SJCRH30 (cell line): ENCODE data around the gene ETS2. TPM values are rescaled to one million over a fixed set of nuclear protein-coding genes. Genes with fewer than 3 reads are reported as not detected.

Source experiments
- DNase-seq, 2 experiments: peaks; one replicate each; pipeline ENCODE4 v3.0.0-alpha.2; 2015 to 2020
- H3K27ac ChIP-seq: fragments of 250-450 bp; sonication (Bioruptor Pico); 2 replicates; pipeline ENCODE4 v1.5.1; 2020; ENCODE audit warnings: mild to moderate bottlenecking, moderate library complexity
- H3K27me3 ChIP-seq: fragments of 250-450 bp; sonication (Bioruptor Pico); 2 replicates; pipeline ENCODE4 v1.5.1; 2020; ENCODE audit warnings: mild to moderate bottlenecking, moderate library complexity
- H3K36me3 ChIP-seq: fragments of 250-450 bp; sonication (Bioruptor Pico); 2 replicates; pipeline ENCODE4 v1.5.1; 2020; ENCODE audit warnings: mild to moderate bottlenecking, moderate library complexity
- H3K4me1 ChIP-seq: fragments of 250-450 bp; sonication (Bioruptor Pico); 2 replicates; pipeline ENCODE4 v1.5.1; 2020; ENCODE audit warnings: mild to moderate bottlenecking, moderate library complexity
- H3K4me3 ChIP-seq: fragments of 250-450 bp; sonication (Bioruptor Pico); 2 replicates; pipeline ENCODE4 v1.5.1; 2020; ENCODE audit warnings: mild to moderate bottlenecking, moderate library complexity
- H3K9me3 ChIP-seq: fragments of 250-450 bp; sonication (Bioruptor Pico); replicated peaks from 2 replicates; pipeline ENCODE4 v1.5.1; 2020; ENCODE audit warnings: mild to moderate bottlenecking, moderate library complexity
- total RNA-seq: library from RNA; depleted of rRNA; stranded (reverse); fragments of >200 nt; shearing (Covaris generic); gene quantifications from 2 replicates; pipeline ENCODE4 v1.2.3, GENCODE V29; 2014

The ETS2 gene
- total RNA-seq, 1 experiment from 2014 or later, result 11.8 TPM

GRCh38 chr21:38772646-38773045 lies 33.1 kb upstream of the ETS2 start:
- H3K27me3 ChIP-seq, result no peaks in the 10 kb centered on the region
- peaks cover 45% of the 10 kb centered on the region for H3K4me1 ChIP-seq
- no peaks in the 10 kb centered on the region for H3K36me3 ChIP-seq
- H3K4me3 ChIP-seq, result no peak overlapping the region
- H3K27ac ChIP-seq, result no peak overlapping the region
- H3K9me3 ChIP-seq, result no peaks in the 10 kb centered on the region
- DNase-seq, result no peak

DNA sequence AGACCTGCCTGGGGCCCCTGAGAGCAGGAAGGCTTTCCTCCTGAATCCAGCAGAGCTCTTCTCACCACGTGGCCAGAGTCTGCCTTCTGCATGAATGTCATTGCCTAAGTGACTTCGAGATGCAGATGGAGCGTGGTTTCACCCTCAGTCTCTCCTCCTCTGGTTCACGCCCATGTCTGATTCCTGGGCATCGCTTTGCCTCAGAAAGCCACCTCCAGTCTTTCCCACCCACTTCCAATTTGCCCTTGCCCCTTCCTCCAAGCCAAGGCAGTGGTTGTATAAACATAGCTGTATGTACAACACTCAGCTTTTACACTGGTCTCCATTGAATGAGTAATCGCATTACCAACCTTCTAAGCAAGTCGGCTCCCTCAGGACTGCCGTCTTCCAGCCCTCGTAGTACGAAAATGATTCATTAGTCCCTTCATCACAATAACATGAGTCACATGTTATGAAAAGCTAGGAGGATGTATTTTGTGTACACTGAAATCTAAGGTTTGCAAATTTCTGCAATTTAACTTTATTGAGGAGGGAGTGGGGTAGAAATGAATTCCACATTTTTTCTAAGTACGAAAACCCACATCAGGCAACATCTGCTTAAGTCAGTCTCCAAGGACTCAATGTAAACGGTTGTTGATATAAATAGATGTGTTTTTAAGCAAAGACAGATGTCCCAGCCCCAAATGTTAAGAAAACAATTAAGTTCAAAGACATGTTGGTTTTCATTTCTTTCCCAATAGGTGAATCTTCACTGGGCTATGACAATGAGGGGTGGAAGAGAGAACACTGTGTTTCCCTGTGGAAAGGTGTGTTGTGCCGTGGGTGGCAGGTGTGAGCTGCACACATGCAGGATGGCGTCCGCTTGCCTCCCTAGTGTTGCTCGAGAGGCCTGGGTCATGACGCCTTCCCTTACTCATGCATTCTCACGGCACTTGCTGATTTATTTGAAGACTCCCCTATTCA lies 32.3 kb upstream of the ETS2 start:
- H3K27ac ChIP-seq, result peak overlapping the region; percentile 10; the same call in 1 of the 2 replicates
- H3K9me3 ChIP-seq, result no peaks in the 10 kb centered on the region
- no peaks in the 10 kb centered on the region for H3K36me3 ChIP-seq
- H3K27me3 ChIP-seq, result no peaks in the 10 kb centered on the region
- H3K4me1 ChIP-seq, result peaks cover 38% of the 10 kb centered on the region
- H3K4me3 ChIP-seq, result 0 out of 2 replicates have a peak overlapping the region, but pooled peaks have one; percentile 5
- peak in 1 of 2 experiments; percentile 43 for DNase-seq

GRCh38 chr21:38774152-38774551 lies 31.6 kb upstream of the ETS2 start:
- Histone ChIP-seq H3K36me3 (no peaks in the 10 kb centered on the region), H3K4me1 (peaks cover 30% of the 10 kb centered on the region), H3K27ac (no peak overlapping the region), H3K4me3 (no peak overlapping the region), H3K9me3 (0 out of 2 replicates have a peak, but pooled peaks cover 4% of the 10 kb centered on the region), H3K27me3 (no peaks in the 10 kb centered on the region)
- DNase-seq, result no peak

DNA sequence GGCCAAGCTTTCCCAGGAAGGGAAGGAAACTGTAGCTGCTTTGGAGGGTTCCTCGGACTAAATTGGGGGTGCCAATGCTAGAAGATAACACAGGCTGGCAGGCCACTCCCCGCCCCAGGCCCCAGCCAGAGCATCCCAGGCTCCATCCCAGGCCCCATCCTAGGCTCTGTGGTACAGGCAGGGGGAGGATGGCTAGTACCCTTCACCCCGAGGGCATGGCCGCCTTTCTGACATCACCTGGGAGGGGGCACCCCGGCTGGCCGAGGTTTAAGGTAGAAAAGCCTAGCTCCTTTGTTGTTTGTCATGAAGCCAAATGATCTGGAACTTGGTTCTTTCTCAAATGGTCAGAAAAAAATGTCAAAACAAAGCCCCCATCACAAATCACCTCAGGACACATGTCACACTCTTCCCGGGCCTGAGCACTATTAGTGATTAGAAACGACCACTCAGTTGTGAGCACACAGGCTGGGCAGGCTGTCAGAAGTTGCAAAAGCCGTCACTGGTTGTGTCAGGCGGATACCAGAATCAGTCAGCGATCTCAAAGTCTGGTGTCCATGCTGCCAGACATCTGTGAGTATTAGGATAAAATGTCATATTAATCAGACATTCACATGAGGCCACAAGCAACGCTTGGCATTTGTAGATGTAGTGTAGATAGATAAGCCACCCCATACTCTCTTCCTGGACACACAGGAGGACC lies 31.0 kb upstream of the ETS2 start:
- H3K4me3 ChIP-seq, result no peak overlapping the region
- H3K36me3 ChIP-seq, result no peaks in the 10 kb centered on the region
- peaks cover 24% of the 10 kb centered on the region for H3K4me1 ChIP-seq
- no peaks in the 10 kb centered on the region for H3K27me3 ChIP-seq
- no peak for DNase-seq
- 0 out of 2 replicates have a peak, but pooled peaks cover 4% of the 10 kb centered on the region for H3K9me3 ChIP-seq
- no peak overlapping the region for H3K27ac ChIP-seq

- H3K4me1 ChIP-seq, result peaks cover 17% of the 10 kb centered on the region
- H3K9me3 ChIP-seq, result 0 out of 2 replicates have a peak, but pooled peaks cover 4% of the 10 kb centered on the region
- no peaks in the 10 kb centered on the region for H3K36me3 ChIP-seq
- H3K27me3 ChIP-seq, result no peaks in the 10 kb centered on the region
- H3K4me3 ChIP-seq, result no peak overlapping the region
- no peak for DNase-seq
- no peak overlapping the region for H3K27ac ChIP-seq
Measured at GRCh38 chr21:38775733-38776132, 30.0 kb upstream of the ETS2 start.

GRCh38 chr21:38777015-38777414 lies 28.7 kb upstream of the ETS2 start:
- 0 out of 2 replicates have a peak, but pooled peaks cover 4% of the 10 kb centered on the region for H3K9me3 ChIP-seq
- no peaks in the 10 kb centered on the region for H3K27me3 ChIP-seq
- H3K27ac ChIP-seq, result no peak overlapping the region
- H3K36me3 ChIP-seq, result no peaks in the 10 kb centered on the region
- DNase-seq, result no peak
- H3K4me3 ChIP-seq, result no peak overlapping the region
- peaks cover 17% of the 10 kb centered on the region for H3K4me1 ChIP-seq

- Histone ChIP-seq H3K36me3 (no peaks in the 10 kb centered on the region), H3K4me1 (peaks cover 16% of the 10 kb centered on the region), H3K27ac (no peak overlapping the region), H3K9me3 (0 out of 2 replicates have a peak, but pooled peaks cover 4% of the 10 kb centered on the region), H3K27me3 (no peaks in the 10 kb centered on the region), H3K4me3 (no peak overlapping the region)
- DNase-seq, result no peak
Measured at GRCh38 chr21:38777531-38777930, 28.2 kb upstream of the ETS2 start.

GRCh38 chr21:38780879-38781278 lies 24.9 kb upstream of the ETS2 start:
- H3K36me3 ChIP-seq, result no peaks in the 10 kb centered on the region
- H3K4me1 ChIP-seq, result no peaks in the 10 kb centered on the region; the same call in 1 of the 2 replicates
- no peaks in the 10 kb centered on the region for H3K27me3 ChIP-seq
- DNase-seq, result no peak
- no peak overlapping the region for H3K27ac ChIP-seq
- 0 out of 2 replicates have a peak, but pooled peaks cover 4% of the 10 kb centered on the region for H3K9me3 ChIP-seq
- no peak overlapping the region for H3K4me3 ChIP-seq

- no peaks in the 10 kb centered on the region for H3K9me3 ChIP-seq
- no peak overlapping the region for H3K27ac ChIP-seq
- H3K36me3 ChIP-seq, result no peaks in the 10 kb centered on the region
- no peaks in the 10 kb centered on the region for H3K27me3 ChIP-seq
- no peak overlapping the region for H3K4me3 ChIP-seq
- H3K4me1 ChIP-seq, result peaks cover 28% of the 10 kb centered on the region
- DNase-seq, result no peak
Measured at GRCh38 chr21:38784458-38785266, 21.1 kb upstream of the ETS2 start.

DNA sequence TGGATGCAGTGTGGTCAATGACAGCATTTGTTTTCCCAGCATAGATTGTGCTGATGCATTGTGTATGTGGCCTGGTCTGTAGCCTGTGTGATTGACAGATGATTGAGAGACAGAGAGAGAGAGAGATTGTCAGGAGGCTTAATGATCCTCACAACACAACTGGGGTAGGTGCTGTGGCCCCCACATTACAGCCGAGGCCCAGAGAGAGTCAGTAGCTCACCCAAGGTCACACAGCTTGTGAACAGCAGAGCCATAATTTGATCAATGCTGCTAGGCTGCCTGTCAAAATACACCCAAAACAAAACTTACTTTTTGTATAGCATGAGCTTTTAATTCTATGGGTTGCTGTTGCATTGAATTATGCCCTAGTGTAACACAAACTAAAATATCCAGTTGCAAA lies 20.2 kb upstream of the ETS2 start:
- no peaks in the 10 kb centered on the region for H3K36me3 ChIP-seq
- H3K4me3 ChIP-seq, result no peak overlapping the region
- DNase-seq, result no peak
- no peaks in the 10 kb centered on the region for H3K9me3 ChIP-seq
- peaks cover 28% of the 10 kb centered on the region for H3K4me1 ChIP-seq
- H3K27ac ChIP-seq, result no peak overlapping the region
- no peaks in the 10 kb centered on the region for H3K27me3 ChIP-seq

- Histone ChIP-seq H3K9me3 (no peaks in the 10 kb centered on the region; the same call in 1 of the 2 replicates), H3K4me3 (no peak overlapping the region), H3K27me3 (no peaks in the 10 kb centered on the region), H3K27ac (peak overlapping the region; percentile 73), H3K4me1 (peaks cover 28% of the 10 kb centered on the region), H3K36me3 (no peaks in the 10 kb centered on the region)
- DNase-seq, result no peak
Measured at GRCh38 chr21:38787016-38787415, 18.7 kb upstream of the ETS2 start.

- DNase-seq, result peak; percentile 82 to 87
- H3K4me3 ChIP-seq, result no peak overlapping the region
Measured at GRCh38 chr21:38787461-38788274, 18.1 kb upstream of the ETS2 start.

DNA sequence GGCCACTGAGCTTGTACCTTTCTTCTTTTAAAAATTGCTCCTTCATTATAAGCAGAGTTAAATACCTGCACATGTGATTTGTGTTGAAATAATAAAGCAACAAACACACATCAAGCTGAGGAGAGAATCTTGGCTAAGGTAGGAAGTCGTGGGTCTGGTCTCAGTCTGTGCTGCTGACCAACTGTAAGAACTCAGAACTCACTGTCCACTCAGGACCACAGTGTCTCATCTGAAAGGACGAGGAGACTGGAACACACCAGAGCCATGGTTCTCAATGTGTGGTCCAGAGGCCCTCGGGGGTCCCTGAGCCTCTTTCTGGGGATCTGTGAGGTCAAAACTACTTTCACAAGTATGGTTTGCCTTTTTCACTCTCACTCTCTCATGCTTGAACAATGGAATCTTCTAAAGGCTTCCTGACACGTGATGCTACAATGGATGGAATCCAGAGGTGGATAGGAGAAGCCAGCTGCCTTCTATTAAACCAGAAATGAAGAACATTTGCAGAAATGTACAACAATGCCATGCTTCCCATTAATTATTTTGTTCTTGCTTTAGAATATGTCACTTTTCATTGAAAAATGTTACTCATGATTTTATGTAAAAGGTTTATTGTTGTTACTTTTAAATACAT lies 17.3 kb upstream of the ETS2 start:
- H3K9me3 ChIP-seq, result no peaks in the 10 kb centered on the region; the same call in 1 of the 2 replicates
- H3K4me1 ChIP-seq, result peaks cover 28% of the 10 kb centered on the region
- H3K27me3 ChIP-seq, result no peaks in the 10 kb centered on the region
- no peak for DNase-seq
- H3K36me3 ChIP-seq, result no peaks in the 10 kb centered on the region
- peak overlapping the region; percentile 63 for H3K27ac ChIP-seq
- H3K4me3 ChIP-seq, result no peak overlapping the region

More at GRCh38 chr21:38787461-38788274, 18.1 kb upstream of the ETS2 start:
- H3K36me3 ChIP-seq, result no peaks in the 10 kb centered on the region
- no peaks in the 10 kb centered on the region for H3K27me3 ChIP-seq
- peak overlapping the region; percentile 73 for H3K27ac ChIP-seq
- peaks cover 28% of the 10 kb centered on the region for H3K4me1 ChIP-seq
- H3K9me3 ChIP-seq, result no peaks in the 10 kb centered on the region; the same call in 1 of the 2 replicates
